Effector memory CD4-positive, alpha-beta T cell (primary cell): Measurements from ENCODE around the gene RTN4RL2.

Experiments used
- DNase-seq, 3 donors: peaks; one replicate each; pipeline ENCODE4 v3.0.0-alpha.2; 2020
- H3K27ac ChIP-seq: 2 replicates; pipeline ENCODE4 v1.7.0; 2013; ENCODE audit warnings: mild to moderate bottlenecking, low read length, moderate library complexity; ENCODE audit not compliant: insufficient read depth, poor library complexity, severe bottlenecking
- H3K27me3 ChIP-seq: replicated peaks from 2 replicates; pipeline ENCODE4 v1.7.0; 2013; ENCODE audit warnings: mild to moderate bottlenecking, low read length; ENCODE audit not compliant: insufficient read depth, control insufficient read depth, poor library complexity, severe bottlenecking
- H3K36me3 ChIP-seq: 2 replicates; pipeline ENCODE4 v1.7.0; 2013; ENCODE audit warnings: mild to moderate bottlenecking, low read length, moderate library complexity; ENCODE audit not compliant: control insufficient read depth, insufficient read depth
- H3K4me1 ChIP-seq: 2 replicates; pipeline ENCODE4 v1.7.0; 2013; ENCODE audit warnings: low read length, mild to moderate bottlenecking; ENCODE audit not compliant: control insufficient read depth, insufficient read depth, poor library complexity, severe bottlenecking
- H3K4me3 ChIP-seq: 2 replicates; pipeline ENCODE4 v1.7.0; 2013; ENCODE audit warnings: low read length, low read depth, mild to moderate bottlenecking; ENCODE audit not compliant: insufficient read depth, poor library complexity, severe bottlenecking
- H3K9me3 ChIP-seq: 2 replicates; pipeline ENCODE4 v1.7.0; 2013; ENCODE audit warnings: mild to moderate bottlenecking, low read length, moderate library complexity; ENCODE audit not compliant: control insufficient read depth

Gene RTN4RL2

DNA sequence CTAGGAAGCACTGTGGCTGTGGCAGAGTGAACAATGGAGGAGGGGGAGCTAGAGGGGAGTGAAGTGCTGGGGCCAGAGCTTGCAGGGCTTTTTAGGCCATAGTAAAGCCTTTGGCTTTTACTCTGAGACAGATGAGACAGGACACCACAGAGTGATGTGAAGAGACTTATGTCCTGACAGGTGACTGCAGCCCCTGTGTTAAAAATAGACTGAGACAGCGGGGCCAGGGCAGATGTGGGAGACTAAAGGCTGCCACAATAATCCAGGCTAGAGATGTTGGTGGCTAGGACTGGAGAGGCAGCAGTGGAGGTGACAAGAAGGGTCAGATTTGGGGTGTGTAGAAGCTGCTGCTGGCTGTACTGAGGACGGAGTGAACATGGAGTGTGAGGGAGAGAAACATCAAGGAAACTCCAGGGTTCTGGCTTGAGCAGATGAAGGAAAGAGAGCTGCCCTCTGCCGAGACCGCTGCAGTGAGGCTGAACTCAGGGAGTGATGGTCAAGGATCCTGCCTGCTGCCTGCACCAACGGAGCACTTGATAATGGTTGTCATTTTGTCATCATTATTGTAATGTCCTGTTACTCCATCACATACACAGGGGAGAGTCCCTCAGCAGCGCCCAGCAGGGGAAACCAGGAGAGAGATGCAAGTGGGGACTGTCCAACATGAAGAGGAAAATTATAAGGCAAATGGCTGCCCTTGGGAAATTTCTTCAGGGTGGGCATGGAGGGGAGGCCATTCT is 27.8 kb downstream of the RTN4RL2 start:
- no peak for DNase-seq
- H3K36me3 ChIP-seq = peaks cover 12% of the 10 kb centered on the region

DNA sequence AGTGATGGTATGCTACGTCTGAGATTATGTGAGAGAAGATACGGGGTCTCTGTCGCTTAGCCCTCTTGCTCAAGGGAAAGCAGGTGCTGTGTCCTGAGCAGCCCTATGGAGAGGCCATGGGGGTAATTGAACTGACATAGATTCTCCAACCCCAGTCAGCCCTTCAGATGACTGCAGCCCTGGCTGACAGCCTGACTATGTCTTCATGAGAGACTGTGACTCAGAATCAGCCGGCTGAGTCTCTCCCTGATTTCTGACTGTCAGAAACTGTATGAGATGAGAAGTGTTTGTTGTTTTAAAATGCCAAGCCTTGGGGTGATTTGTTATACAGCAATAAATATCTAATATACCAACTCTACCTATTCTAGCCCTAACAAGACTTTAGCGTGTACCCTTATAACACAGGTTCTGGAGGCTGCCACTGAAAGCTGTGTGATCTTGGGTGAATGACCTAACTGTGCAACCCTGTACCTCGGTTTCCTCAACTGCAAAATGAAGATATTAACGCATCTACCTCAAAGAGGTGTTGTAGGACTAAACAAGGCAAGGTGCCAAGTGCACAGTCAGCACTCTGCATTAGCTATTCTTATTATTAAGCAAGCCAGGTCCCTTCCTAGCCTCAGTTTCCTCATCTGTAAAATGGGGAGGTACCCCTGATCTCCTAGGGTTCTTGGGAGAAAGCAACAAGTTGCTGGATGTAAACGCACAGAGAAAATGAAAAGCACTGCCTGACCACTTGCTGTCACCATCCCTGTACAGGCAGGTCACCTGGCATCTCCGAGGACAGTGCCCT is 30.3 kb downstream of the RTN4RL2 start:
- no peaks in the 10 kb centered on the region for H3K27me3 ChIP-seq
- H3K27ac ChIP-seq = no peak overlapping the region
- DNase-seq = no peak
- H3K36me3 ChIP-seq = peaks cover 12% of the 10 kb centered on the region
- no peaks in the 10 kb centered on the region for H3K9me3 ChIP-seq
- no peaks in the 10 kb centered on the region for H3K4me1 ChIP-seq
- no peak overlapping the region for H3K4me3 ChIP-seq

More for the DNA sequence above, 27.8 kb downstream of the RTN4RL2 start:
- Histone ChIP-seq H3K4me3 (no peak overlapping the region), H3K27me3 (no peaks in the 10 kb centered on the region), H3K9me3 (no peaks in the 10 kb centered on the region), H3K4me1 (peaks cover 3% of the 10 kb centered on the region), H3K27ac (no peak overlapping the region)

DNA sequence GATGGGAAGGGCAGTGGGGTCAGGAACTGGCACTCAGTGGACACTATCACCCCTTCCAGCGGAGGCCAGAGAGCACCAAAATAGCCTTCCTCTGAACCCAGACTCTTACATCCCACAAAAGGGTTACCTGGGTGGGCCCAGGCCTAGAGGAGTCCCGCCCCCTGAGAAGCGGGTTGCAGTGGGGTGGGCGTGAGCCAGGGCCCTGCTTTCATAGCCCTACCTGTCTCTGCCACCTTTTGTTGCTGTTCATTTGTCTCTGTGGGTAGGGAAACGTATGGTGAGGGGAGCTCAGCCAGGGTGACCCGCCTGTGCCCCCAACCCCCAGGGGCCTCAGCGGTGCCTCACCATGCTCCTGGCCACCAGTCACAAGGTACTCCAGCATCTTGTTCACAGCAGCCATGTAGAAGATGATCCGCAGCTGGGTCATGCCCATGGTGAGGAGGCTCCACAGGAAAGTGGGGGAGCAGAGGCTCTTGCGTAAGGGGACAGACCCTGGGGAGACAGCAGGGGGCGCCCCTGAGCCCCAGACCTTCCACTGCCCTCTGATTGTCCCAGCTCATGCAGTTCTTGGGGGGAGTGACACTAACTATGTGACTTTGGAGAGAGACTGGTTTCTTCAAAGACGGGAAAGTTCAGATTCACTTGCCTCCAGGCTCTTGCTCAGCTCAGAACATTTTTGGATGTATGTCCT is 31.2 kb downstream of the RTN4RL2 start:
- H3K27ac ChIP-seq = no peak overlapping the region
- peak in 1 of 3 donors; percentile 28 for DNase-seq
- H3K27me3 ChIP-seq = no peaks in the 10 kb centered on the region
- peaks cover 12% of the 10 kb centered on the region for H3K36me3 ChIP-seq
- no peaks in the 10 kb centered on the region for H3K9me3 ChIP-seq
- no peak overlapping the region for H3K4me3 ChIP-seq
- H3K4me1 ChIP-seq = no peaks in the 10 kb centered on the region

DNA sequence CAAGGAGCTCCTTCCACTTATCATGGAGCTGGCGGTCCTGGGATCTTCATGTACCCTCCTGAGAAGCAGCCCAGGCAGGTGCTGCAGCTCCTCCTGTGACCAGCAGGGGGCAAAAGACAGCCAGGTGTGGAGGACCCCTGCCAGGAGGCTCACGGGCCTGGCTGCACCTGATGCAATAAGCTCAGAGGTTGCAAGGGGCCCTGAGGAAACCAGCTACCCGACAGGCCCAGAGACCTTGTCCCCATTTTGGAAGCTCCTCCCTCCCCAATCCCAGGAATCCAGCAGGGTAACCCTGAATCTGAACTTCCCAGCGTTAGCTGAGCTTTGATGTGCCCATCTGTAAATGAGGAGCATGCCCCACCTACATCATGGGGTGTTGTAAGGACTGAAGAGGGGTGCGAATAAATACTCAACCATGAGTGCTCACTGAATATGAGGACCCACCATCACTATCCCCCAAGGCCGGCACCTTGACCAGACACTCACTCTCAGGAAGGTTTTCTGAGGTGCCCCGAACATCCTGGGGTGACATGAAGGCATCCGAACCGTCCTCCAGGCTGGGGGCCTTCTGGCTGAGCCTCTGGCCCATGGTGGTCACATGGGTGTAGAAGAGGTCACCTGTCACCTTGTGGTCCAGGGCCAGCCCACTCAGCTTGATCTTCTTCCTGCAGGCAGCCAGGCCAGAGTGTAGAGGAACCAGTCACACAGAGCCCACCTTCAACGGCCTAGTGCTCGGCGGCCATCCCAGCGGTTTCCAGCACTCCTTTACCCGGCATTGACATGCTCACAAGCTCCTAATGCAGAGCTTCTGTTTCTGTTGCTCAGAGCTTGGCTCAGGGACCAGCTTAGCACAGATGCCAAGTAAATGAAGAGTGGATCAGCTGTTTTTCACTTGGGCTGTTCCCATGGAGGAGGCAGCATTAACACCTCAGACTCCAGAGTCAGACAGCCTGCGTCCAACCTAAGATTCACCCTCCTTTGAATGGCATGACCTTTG is 33.5 kb downstream of the RTN4RL2 start:
- Histone ChIP-seq H3K36me3 (peaks cover under 1% of the 10 kb centered on the region), H3K27ac (no peak overlapping the region), H3K27me3 (no peaks in the 10 kb centered on the region), H3K4me1 (no peaks in the 10 kb centered on the region), H3K9me3 (no peaks in the 10 kb centered on the region), H3K4me3 (no peak overlapping the region)
- peak; percentile 51 to 59 (median 52) for DNase-seq

DNA sequence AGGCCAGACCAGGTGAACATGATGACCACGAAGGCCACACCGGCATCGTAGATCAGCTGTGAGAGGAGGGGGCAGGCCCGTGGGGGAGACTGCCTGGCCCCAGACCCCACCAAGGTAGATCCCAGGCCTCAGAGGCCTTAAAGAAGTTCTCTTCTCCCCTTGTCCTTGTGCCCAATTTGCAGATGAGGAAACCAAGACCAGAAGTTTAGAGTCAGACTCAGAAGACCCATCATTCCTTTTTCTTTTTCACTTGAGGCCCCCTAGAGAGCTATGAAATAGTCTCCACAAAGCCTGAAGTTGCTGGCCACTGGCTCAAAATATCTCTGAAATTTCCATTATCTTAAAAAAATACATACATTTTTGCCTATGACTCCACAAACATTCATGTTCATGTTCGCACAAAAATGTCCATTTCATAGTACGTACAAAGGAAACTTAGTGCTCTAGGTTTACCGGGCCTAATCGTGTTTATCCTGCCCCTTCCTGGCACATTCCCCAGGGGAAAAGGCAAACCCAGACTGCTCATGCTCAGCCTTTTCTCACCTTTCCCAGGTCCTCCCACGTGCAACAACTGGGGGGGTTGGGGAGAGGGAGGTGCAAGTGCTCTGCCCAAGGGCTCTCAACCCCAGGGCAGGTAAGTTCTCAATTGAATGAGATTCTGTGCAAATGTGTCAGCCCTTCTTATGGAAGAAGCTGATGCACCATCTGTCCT is 35.9 kb downstream of the RTN4RL2 start:
- Histone ChIP-seq H3K4me3 (no peak overlapping the region), H3K27ac (no peak overlapping the region), H3K36me3 (no peaks in the 10 kb centered on the region)

DNA sequence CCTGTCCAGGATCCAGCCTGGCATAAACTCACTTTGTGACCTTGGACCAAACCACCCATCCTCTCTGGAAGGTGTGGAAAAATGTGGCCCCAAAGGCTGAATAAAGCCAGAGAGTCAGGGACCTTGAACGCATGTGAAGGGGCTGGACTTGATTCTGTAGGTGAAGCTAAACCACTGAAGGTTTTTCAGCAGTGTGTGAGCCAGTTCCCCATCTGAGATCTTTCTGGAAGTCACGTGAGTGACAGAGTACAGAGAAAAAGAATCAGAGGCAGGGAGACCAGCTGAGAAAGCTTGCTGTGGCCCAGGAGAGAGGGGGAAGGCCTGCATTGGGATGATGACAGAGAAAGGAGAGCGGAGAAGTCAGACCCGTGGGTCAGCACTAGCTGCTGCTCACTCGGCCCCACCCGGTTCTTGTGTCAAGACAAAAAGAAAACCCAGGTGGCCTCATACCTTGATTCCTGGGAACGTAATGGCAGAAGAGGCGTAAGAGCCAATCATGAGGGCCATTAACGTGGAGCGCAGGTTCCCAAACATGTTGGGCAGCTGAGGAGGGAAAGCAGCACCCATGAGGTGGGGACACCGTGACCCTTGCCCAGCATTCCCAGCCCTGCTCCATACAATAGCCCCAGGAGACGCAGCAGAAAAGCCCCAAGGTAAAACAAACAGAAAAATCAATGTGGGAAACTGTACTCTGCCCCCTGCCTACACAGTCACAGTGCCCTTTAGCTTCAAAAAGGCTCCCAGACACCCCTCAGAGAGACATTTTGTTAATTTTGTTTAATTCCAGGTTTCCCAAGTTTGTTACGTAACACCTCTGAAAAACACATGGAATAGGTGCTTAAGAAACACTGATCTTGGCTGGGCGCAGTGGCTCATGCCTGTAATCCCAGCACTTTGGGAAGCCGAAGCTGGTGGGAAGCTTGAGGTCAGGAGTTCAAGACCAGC is 37.2 kb downstream of the RTN4RL2 start:
- Histone ChIP-seq H3K4me3 (no peak overlapping the region), H3K9me3 (no peaks in the 10 kb centered on the region), H3K27me3 (no peaks in the 10 kb centered on the region), H3K4me1 (no peaks in the 10 kb centered on the region), H3K27ac (no peak overlapping the region), H3K36me3 (no peaks in the 10 kb centered on the region)
- no peak for DNase-seq

More for the DNA sequence above, 35.9 kb downstream of the RTN4RL2 start:
- no peaks in the 10 kb centered on the region for H3K27me3 ChIP-seq
- DNase-seq = no peak
- H3K9me3 ChIP-seq = no peaks in the 10 kb centered on the region
- H3K4me1 ChIP-seq = no peaks in the 10 kb centered on the region

DNA sequence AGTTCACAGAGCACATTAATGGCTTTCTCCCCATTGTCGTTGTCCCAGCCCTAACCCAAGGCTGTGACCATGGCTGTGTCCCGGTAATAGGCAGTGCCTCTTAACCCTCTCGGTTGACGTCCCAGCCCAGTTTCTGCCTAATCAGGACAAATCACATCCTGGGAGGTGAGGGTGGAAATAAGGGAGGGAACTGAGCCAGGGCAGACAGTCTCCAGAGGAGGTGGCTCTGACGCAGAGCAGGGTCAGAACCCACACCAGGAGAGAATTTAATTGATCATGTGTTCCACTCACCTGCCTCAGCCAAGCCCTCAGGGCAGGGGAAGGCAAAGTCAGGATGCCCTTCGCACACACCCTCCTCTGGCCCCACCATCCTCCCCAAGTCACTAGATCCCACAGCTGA is 38.2 kb downstream of the RTN4RL2 start:
- Histone ChIP-seq H3K4me3 (no peak overlapping the region), H3K4me1 (no peaks in the 10 kb centered on the region), H3K36me3 (no peaks in the 10 kb centered on the region), H3K9me3 (no peaks in the 10 kb centered on the region), H3K27ac (no peak overlapping the region), H3K27me3 (no peaks in the 10 kb centered on the region)
- no peak for DNase-seq

DNA sequence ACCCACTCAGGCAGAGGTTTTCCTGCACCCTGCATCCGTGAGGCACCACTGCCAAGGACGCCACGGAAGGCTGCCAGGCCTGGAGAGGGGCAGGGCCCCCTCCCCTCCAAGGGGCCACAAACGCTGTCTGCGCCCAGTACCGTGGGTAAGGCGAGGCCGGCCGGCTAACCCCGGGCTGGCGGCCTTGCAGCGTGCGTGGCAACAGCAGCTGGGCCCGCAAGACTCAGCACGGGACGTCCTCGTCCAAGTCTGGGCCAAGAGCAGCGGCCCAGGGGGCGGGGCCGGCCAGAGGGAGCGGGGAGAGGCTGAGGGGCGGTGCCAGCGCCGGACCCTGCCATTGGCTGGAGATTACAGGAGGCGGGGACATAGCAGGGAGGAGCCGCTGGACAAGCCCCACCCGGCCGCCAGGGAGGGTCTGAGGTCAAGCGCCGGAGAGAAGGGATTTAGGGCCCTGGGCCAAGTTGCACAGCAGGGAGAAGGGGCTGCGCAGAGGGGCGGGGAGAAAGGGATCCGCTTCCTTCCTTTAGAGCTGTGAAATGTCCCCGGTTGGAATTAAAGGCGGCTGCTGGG is 39.2 kb downstream of the RTN4RL2 start:
- Histone ChIP-seq H3K36me3 (no peaks in the 10 kb centered on the region), H3K4me3 (no peak overlapping the region), H3K9me3 (no peaks in the 10 kb centered on the region), H3K4me1 (no peaks in the 10 kb centered on the region), H3K27me3 (no peaks in the 10 kb centered on the region), H3K27ac (no peak overlapping the region)
- DNase-seq = no peak
